Measurements from ENCODE around the gene KRTAP10-3.

Gene KRTAP10-3

DNA sequence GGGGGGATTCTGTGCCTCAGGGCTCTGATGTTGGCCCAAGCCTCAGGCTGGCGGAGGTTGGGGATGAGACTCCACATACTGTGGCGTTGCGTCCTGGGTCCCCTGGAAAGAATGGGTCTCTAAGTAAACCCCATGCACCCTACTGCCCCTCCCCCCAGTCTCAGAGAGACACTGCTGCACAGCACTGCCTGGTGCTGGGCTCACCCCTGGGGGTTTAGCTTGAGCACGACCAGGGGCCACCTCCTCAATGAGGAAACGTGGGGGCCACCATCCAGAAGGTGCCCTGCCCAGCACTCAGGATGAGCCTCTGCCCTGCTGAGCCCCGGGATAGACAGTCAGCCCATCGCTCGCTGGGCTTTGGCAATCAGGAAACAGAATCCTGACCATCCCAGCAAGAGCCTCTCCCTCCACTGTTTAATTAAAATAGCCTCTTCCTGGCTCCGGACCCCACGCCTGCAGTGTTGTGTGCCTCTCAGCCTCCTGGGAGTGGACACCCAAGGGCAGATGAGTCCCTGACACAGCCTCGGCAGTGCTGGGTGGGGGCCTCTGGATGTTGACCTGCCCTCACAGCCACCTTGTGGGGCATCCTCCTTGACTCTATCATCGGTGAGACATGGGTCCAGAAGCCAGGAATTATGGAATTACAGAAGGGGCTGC lies 11.4 kb upstream of the KRTAP10-3 start:
- Histone ChIP-seq H3K27me3 (ENCODE audit: insufficient read depth, low read length) (no peaks in the 10 kb centered on the region), H3K14ac (ENCODE audit: low read length) (no peak overlapping the region), H2AK5ac (ENCODE audit: low read length) (no peak overlapping the region), H3K4ac (ENCODE audit: low read depth, low read length) (no peak overlapping the region), H2BK5ac (ENCODE audit: low read depth, low read length, poor library complexity) (no peak overlapping the region), H3K36me3 (ENCODE audit: control insufficient read depth in 1 of 2, insufficient read depth in 2 of 2, low read length in 2 of 2) (no peaks in the 10 kb centered on the region), H4K8ac (ENCODE audit: low read depth, low read length) (no peak overlapping the region), H3K4me3 (ENCODE audit: low read depth, low read length) (no peak overlapping the region), H3K9me3 (ENCODE audit: insufficient read depth, low read depth, low read length) (peaks cover 11% of the 10 kb centered on the region), H2BK12ac (ENCODE audit: low read length) (no peak overlapping the region), H3K79me2 (ENCODE audit: control insufficient read depth, insufficient read depth, low read length, poor library complexity) (no peaks in the 10 kb centered on the region), H3K18ac (ENCODE audit: low read length) (no peak overlapping the region), H2AFZ (ENCODE audit: insufficient read depth, low read length, poor library complexity) (no peak overlapping the region), H3K4me1 (ENCODE audit: control insufficient read depth in 1 of 2, insufficient read depth in 2 of 2, low read length in 2 of 2) (no peaks in the 10 kb centered on the region), H4K12ac (ENCODE audit: low read depth, low read length) (no peak overlapping the region), H3K27ac (ENCODE audit: low read depth, low read length) (no peak overlapping the region), H2BK120ac (ENCODE audit: insufficient read depth, low read length, poor library complexity) (no peak overlapping the region), H3K79me1 (ENCODE audit: low read length) (no peaks in the 10 kb centered on the region), H3K23ac (ENCODE audit: low read length) (no peak overlapping the region), H4K91ac (ENCODE audit: low read depth, low read length) (no peak overlapping the region), H3K9ac (ENCODE audit: low read length) (no peak overlapping the region), H3K4me2 (ENCODE audit: low read length) (no peak overlapping the region)
- no peak for DNase-seq
- no CpG with 5 or more reads among the region's 12 CpGs for WGBS (ENCODE audit: extremely low coverage, insufficient coverage, insufficient read length)

DNA sequence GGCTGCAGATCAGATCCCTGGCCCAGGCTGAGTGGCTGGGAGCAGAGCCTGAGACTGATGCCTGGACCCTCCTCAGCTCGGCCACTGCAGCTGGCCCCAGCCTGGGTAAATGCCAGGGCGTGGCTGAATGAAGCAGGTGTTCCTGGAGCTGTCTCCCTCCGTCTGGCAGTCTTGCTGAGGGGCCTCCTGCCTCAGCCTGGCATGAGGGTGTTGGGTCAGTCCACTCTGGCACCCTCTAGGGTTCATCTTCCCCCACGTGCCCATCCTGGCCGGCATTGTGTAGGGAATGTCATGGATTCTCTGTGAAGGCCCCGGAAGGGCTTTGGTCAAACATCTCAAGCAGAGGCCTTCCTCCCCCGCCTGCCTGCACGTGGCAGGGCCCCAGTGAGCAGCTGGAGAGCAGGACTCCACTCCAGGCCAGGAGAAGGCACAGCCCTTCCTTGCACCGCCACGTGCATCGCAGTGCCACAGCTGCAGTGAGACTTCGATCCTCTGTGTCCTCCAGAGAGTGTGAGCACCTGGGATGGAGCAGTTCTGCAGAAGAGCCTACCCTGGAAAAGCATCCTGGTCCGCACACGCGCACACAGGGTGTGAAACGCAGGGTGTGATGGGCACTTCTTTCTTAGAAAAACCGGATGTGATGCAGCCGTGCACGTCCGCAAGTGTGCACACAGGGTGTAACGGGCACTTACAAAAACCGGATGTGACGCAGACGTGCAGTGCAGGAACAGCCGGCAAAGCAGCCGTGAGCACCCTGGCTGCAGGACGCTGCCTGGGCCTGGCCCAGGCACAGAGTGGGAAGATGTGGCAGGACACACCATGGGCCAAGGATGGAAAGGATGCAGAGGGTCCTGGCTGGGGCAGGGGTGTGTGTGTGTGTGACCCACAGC lies 10.3 kb upstream of the KRTAP10-3 start:
- Histone ChIP-seq H3K9ac (ENCODE audit: low read length) (no peak overlapping the region), H3K27ac (ENCODE audit: low read depth, low read length) (no peak overlapping the region), H3K79me2 (ENCODE audit: control insufficient read depth, insufficient read depth, low read length, poor library complexity) (no peaks in the 10 kb centered on the region), H2BK12ac (ENCODE audit: low read length) (no peak overlapping the region), H3K4me1 (ENCODE audit: control insufficient read depth in 1 of 2, insufficient read depth in 2 of 2, low read length in 2 of 2) (no peaks in the 10 kb centered on the region), H4K8ac (ENCODE audit: low read depth, low read length) (no peak overlapping the region), H3K18ac (ENCODE audit: low read length) (no peak overlapping the region), H4K12ac (ENCODE audit: low read depth, low read length) (no peak overlapping the region), H3K23ac (ENCODE audit: low read length) (no peak overlapping the region), H2AK5ac (ENCODE audit: low read length) (no peak overlapping the region), H2BK5ac (ENCODE audit: low read depth, low read length, poor library complexity) (no peak overlapping the region), H2AFZ (ENCODE audit: insufficient read depth, low read length, poor library complexity) (no peak overlapping the region), H3K14ac (ENCODE audit: low read length) (no peak overlapping the region), H4K91ac (ENCODE audit: low read depth, low read length) (no peak overlapping the region), H3K4me3 (ENCODE audit: low read depth, low read length) (no peak overlapping the region), H3K79me1 (ENCODE audit: low read length) (no peaks in the 10 kb centered on the region), H3K36me3 (ENCODE audit: control insufficient read depth in 1 of 2, insufficient read depth in 2 of 2, low read length in 2 of 2) (no peaks in the 10 kb centered on the region), H3K9me3 (ENCODE audit: insufficient read depth, low read depth, low read length) (peaks cover 11% of the 10 kb centered on the region), H3K27me3 (ENCODE audit: insufficient read depth, low read length) (no peaks in the 10 kb centered on the region), H3K4ac (ENCODE audit: low read depth, low read length) (no peak overlapping the region), H2BK120ac (ENCODE audit: insufficient read depth, low read length, poor library complexity) (no peak overlapping the region), H3K4me2 (ENCODE audit: low read length) (no peak overlapping the region)
- WGBS (ENCODE audit: extremely low coverage, insufficient coverage, insufficient read length): no CpG with 5 or more reads among the region's 27 CpGs
- DNase-seq: no peak

DNA sequence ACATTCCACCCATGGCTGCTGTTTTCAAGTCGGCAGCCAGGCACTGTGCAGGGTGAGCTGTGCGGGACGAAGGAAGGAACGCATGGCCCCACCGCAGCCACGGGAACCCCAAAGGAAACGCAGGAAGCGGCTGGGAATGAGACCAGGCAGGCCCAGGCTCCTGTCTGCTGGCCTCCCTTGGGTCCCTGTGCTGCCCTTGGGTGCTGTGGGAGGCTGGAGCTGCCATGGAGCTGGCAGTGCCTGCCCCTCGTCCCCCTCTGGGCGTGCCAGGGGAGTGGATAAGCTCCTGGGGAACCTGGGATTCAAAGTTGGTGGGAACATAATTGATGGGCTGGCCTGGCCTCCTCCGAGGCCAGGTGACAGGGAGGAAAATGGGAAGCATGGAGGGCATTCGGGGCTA lies 9.7 kb upstream of the KRTAP10-3 start:
- H4K12ac ChIP-seq (ENCODE audit: low read depth, low read length): no peak overlapping the region
- no peak overlapping the region for H2BK5ac ChIP-seq (ENCODE audit: low read depth, low read length, poor library complexity)
- no peak overlapping the region for H3K18ac ChIP-seq (ENCODE audit: low read length)
- no peaks in the 10 kb centered on the region for H3K79me1 ChIP-seq (ENCODE audit: low read length)
- no peak for DNase-seq
- no peaks in the 10 kb centered on the region for H3K4me1 ChIP-seq (ENCODE audit: control insufficient read depth in 1 of 2, insufficient read depth in 2 of 2, low read length in 2 of 2)
- H2AFZ ChIP-seq (ENCODE audit: insufficient read depth, low read length, poor library complexity): no peak overlapping the region
- no peaks in the 10 kb centered on the region for H3K27me3 ChIP-seq (ENCODE audit: insufficient read depth, low read length)
- H3K36me3 ChIP-seq (ENCODE audit: control insufficient read depth in 1 of 2, insufficient read depth in 2 of 2, low read length in 2 of 2): no peaks in the 10 kb centered on the region
- H2AK5ac ChIP-seq (ENCODE audit: low read length): no peak overlapping the region
- WGBS (ENCODE audit: extremely low coverage, insufficient coverage, insufficient read length): no CpG with 5 or more reads among the region's 12 CpGs
- H3K79me2 ChIP-seq (ENCODE audit: control insufficient read depth, insufficient read depth, low read length, poor library complexity): no peaks in the 10 kb centered on the region
- H3K4me2 ChIP-seq (ENCODE audit: low read length): no peak overlapping the region
- H3K27ac ChIP-seq (ENCODE audit: low read depth, low read length): no peak overlapping the region
- no peak overlapping the region for H3K14ac ChIP-seq (ENCODE audit: low read length)
- no peak overlapping the region for H2BK120ac ChIP-seq (ENCODE audit: insufficient read depth, low read length, poor library complexity)
- no peak overlapping the region for H4K8ac ChIP-seq (ENCODE audit: low read depth, low read length)
- no peak overlapping the region for H3K9ac ChIP-seq (ENCODE audit: low read length)
- H3K23ac ChIP-seq (ENCODE audit: low read length): no peak overlapping the region
- H3K4ac ChIP-seq (ENCODE audit: low read depth, low read length): no peak overlapping the region
- no peak overlapping the region for H3K4me3 ChIP-seq (ENCODE audit: low read depth, low read length)
- H2BK12ac ChIP-seq (ENCODE audit: low read length): no peak overlapping the region
- H3K9me3 ChIP-seq (ENCODE audit: insufficient read depth, low read depth, low read length): peaks cover 11% of the 10 kb centered on the region
- no peak overlapping the region for H4K91ac ChIP-seq (ENCODE audit: low read depth, low read length)

DNA sequence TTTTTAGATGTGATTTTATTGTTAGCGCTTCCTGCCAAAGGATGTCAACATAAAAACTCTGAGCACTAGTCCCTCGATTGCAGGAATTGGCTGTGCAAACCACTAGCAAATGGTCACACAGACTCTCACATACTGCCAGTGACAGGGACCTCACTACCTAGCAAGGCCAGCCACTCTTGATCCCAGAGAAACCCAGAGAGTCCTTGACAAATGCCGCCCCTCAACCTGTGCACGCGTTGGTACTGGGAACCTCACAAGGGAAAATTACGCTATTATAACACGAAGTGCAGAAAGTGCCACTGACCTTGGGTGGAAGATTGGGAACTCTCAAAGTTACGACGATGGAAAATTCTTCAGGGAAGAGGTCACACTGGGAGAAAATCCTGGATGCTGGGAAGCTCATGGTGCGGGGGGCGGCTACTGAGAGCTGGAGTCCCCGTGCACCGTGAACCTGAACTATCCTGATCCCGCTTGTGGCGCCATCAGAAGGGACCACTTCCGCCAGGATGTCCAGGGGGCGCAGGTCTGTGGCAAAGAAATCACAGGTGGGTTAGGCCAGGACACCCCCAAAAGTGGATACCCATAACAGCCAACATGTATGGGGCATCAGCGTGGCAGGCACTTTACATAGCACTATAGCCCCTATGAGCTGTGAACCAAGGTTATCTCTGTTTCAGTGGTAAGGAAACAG lies 9.0 kb upstream of the KRTAP10-3 start:
- WGBS (ENCODE audit: extremely low coverage, insufficient coverage, insufficient read length): no CpG with 5 or more reads among the region's 18 CpGs
- Histone ChIP-seq H3K36me3 (ENCODE audit: control insufficient read depth in 1 of 2, insufficient read depth in 2 of 2, low read length in 2 of 2) (no peaks in the 10 kb centered on the region), H4K91ac (ENCODE audit: low read depth, low read length) (no peak overlapping the region), H2BK5ac (ENCODE audit: low read depth, low read length, poor library complexity) (no peak overlapping the region), H3K9me3 (ENCODE audit: insufficient read depth, low read depth, low read length) (peaks cover 11% of the 10 kb centered on the region), H3K4ac (ENCODE audit: low read depth, low read length) (no peak overlapping the region), H3K18ac (ENCODE audit: low read length) (no peak overlapping the region), H3K4me1 (ENCODE audit: control insufficient read depth in 1 of 2, insufficient read depth in 2 of 2, low read length in 2 of 2) (no peaks in the 10 kb centered on the region), H3K4me2 (ENCODE audit: low read length) (no peak overlapping the region), H3K27ac (ENCODE audit: low read depth, low read length) (no peak overlapping the region), H3K79me1 (ENCODE audit: low read length) (no peaks in the 10 kb centered on the region), H2BK12ac (ENCODE audit: low read length) (no peak overlapping the region), H4K8ac (ENCODE audit: low read depth, low read length) (no peak overlapping the region), H3K4me3 (ENCODE audit: low read depth, low read length) (no peak overlapping the region), H3K14ac (ENCODE audit: low read length) (no peak overlapping the region), H3K79me2 (ENCODE audit: control insufficient read depth, insufficient read depth, low read length, poor library complexity) (no peaks in the 10 kb centered on the region), H3K9ac (ENCODE audit: low read length) (no peak overlapping the region), H2AK5ac (ENCODE audit: low read length) (no peak overlapping the region), H3K27me3 (ENCODE audit: insufficient read depth, low read length) (no peaks in the 10 kb centered on the region), H4K12ac (ENCODE audit: low read depth, low read length) (no peak overlapping the region), H2BK120ac (ENCODE audit: insufficient read depth, low read length, poor library complexity) (no peak overlapping the region), H3K23ac (ENCODE audit: low read length) (no peak overlapping the region), H2AFZ (ENCODE audit: insufficient read depth, low read length, poor library complexity) (no peak overlapping the region)
- no peak for DNase-seq
